Measurements from ENCODE around the gene ZNF76. TPM values are rescaled to one million over a fixed set of nuclear protein-coding genes. Genes with fewer than 3 reads are reported as not detected.

ZNF76 gene
- total RNA-seq, 1 donor from 2014 or later, result 14.8 TPM

DNA sequence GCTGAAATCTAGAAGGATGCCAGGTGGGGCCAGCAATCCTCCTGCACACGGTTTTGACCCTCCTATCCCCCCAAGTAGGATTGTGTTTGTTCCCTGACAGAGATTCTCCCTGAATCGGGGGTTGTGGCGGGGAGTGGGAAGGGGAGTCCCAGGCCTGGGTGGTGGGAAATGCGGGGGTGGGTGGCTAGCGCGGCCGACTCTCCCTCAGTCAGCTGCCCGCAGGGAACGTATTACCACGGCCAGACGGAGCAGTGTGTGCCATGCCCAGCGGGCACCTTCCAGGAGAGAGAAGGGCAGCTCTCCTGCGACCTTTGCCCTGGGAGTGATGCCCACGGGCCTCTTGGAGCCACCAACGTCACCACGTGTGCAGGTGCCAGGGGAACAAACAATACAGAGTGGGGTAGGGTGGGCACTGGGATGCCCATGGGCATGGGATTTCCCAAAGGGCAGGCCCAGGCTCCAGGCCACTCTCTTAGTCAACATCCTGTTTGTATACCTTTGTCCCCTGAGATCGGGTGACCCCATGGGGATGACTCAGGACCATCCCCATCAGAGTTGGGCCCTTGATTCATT is 16.1 kb upstream of the ZNF76 start:
- H3K4me3 Mint-ChIP-seq, result no peak overlapping the region
- H3K36me3 Mint-ChIP-seq, result peaks cover 23% of the 10 kb centered on the region
- H3K4me1 ChIP-seq, result peaks cover 8% of the 10 kb centered on the region
- H3K4me3 ChIP-seq, result no peak overlapping the region
- H3K27ac Mint-ChIP-seq, result no peak overlapping the region
- H3K79me2 ChIP-seq (ENCODE audit: low read depth), result no peaks in the 10 kb centered on the region
- H3K9me3 Mint-ChIP-seq, result no peaks in the 10 kb centered on the region
- no peaks in the 10 kb centered on the region for H3K27me3 ChIP-seq
- H3K9me3 ChIP-seq (ENCODE audit: low read depth), result no peaks in the 10 kb centered on the region
- no peaks in the 10 kb centered on the region for H3F3A ChIP-seq (ENCODE audit: low read depth)
- H4K20me1 ChIP-seq (ENCODE audit: low read depth), result peaks cover 54% of the 10 kb centered on the region
- no peak overlapping the region for H3K9ac ChIP-seq
- H3K4me1 Mint-ChIP-seq, result peaks cover 20% of the 10 kb centered on the region
- H3K36me3 ChIP-seq, result no peaks in the 10 kb centered on the region
- H3K27ac ChIP-seq, result no peak overlapping the region
- TF ChIP-seq EZH2phosphoT487 (IDR thresholded peaks at IDR 0.05), result no peak
- TF ChIP-seq, protein P1, sequence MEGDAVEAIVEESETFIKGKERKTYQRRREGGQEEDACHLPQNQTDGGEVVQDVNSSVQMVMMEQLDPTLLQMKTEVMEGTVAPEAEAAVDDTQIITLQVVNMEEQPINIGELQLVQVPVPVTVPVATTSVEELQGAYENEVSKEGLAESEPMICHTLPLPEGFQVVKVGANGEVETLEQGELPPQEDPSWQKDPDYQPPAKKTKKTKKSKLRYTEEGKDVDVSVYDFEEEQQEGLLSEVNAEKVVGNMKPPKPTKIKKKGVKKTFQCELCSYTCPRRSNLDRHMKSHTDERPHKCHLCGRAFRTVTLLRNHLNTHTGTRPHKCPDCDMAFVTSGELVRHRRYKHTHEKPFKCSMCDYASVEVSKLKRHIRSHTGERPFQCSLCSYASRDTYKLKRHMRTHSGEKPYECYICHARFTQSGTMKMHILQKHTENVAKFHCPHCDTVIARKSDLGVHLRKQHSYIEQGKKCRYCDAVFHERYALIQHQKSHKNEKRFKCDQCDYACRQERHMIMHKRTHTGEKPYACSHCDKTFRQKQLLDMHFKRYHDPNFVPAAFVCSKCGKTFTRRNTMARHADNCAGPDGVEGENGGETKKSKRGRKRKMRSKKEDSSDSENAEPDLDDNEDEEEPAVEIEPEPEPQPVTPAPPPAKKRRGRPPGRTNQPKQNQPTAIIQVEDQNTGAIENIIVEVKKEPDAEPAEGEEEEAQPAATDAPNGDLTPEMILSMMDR (IDR thresholded peaks at IDR 0.05), result no peak
- no peak for TF ChIP-seq EZH2 (IDR thresholded peaks at IDR 0.05)
- no peak overlapping the region for H3K4me2 ChIP-seq
- H3K27me3 Mint-ChIP-seq (ENCODE audit: insufficient read depth, low read depth), result peaks cover 2% of the 10 kb centered on the region
- no peak overlapping the region for H2AFZ ChIP-seq (replicated peaks)
- DNase-seq (ENCODE audit: low spot score), result no peak

DNA sequence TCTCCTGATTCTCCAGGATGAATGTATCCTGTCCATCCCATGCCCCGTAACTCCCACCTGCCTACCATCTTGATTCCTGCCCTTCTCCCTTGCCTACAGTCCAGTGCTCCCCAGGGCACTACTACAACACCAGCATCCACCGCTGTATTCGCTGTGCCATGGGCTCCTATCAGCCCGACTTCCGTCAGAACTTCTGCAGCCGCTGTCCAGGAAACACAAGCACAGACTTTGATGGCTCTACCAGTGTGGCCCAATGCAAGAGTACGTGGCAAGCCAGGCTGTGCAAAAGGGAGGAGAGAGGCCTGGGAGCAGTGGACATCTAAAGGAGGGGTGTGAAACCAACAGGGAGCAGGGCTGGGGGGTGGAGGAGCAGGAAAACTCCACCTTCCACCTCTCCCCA is 15.0 kb upstream of the ZNF76 start:
- Histone ChIP-seq H3K4me1 (peaks cover 5% of the 10 kb centered on the region), H3K79me2 (ENCODE audit: low read depth) (no peaks in the 10 kb centered on the region), H3K9me3 (ENCODE audit: low read depth) (no peaks in the 10 kb centered on the region), H4K20me1 (ENCODE audit: low read depth) (peaks cover 54% of the 10 kb centered on the region), H3K36me3 (no peaks in the 10 kb centered on the region), H3K9ac (no peak overlapping the region), H2AFZ (replicated peaks) (no peak overlapping the region), H3K4me3 (no peak overlapping the region), H3K27ac (no peak overlapping the region), H3K27me3 (no peaks in the 10 kb centered on the region), H3K4me2 (no peak overlapping the region), H3F3A (ENCODE audit: low read depth) (peaks cover 3% of the 10 kb centered on the region)
- H3K27ac Mint-ChIP-seq, result peak overlapping the region; percentile 68
- DNase-seq (ENCODE audit: low spot score), result no peak
- no peak overlapping the region for H3K4me3 Mint-ChIP-seq
- TF ChIP-seq EZH2phosphoT487 (IDR thresholded peaks at IDR 0.05) (no peak), EZH2 (IDR thresholded peaks at IDR 0.05) (no peak)
- TF ChIP-seq, protein P1 (IDR thresholded peaks at IDR 0.05), result no peak
- peaks cover 2% of the 10 kb centered on the region for H3K27me3 Mint-ChIP-seq (ENCODE audit: insufficient read depth, low read depth)
- H3K36me3 Mint-ChIP-seq, result peaks cover 28% of the 10 kb centered on the region
- peaks cover 13% of the 10 kb centered on the region for H3K4me1 Mint-ChIP-seq
- no peaks in the 10 kb centered on the region for H3K9me3 Mint-ChIP-seq

DNA sequence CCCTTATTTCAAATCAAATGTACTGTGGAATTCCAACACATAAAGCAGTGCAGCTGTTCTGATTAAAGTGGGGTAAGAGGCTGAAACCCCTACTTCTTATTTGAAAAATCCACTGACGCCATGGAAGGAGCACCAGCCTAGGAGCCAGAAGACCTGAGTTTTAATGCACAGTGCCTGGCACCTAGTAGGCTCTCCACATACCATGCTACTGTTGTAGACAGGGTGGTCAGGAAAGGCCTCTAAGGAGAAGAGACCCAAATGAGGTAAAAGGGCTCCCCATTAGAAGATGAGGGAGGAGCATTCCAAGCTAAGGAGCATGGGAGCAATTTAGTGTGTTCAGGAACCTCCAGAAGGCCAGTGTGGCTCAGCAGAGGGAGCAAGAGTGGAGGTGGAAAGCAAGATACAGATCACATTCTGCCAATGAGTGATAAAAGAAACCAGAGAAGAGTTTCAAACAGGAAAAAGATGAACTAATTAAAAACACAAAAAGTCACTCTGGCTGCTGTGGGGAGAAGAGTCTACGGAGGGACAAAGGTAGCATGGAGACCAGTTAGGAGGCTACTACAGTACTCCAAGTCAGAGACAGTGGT is 11.8 kb upstream of the ZNF76 start:
- Mint-ChIP-seq H3K4me3 (no peak overlapping the region), H3K9me3 (no peaks in the 10 kb centered on the region), H3K36me3 (peaks cover 35% of the 10 kb centered on the region), H3K27me3 (ENCODE audit: insufficient read depth, low read depth) (peaks cover 2% of the 10 kb centered on the region), H3K4me1 (peaks cover 7% of the 10 kb centered on the region), H3K27ac (no peak overlapping the region)
- Histone ChIP-seq H3K9ac (no peak overlapping the region), H3K4me2 (no peak overlapping the region), H3K36me3 (no peaks in the 10 kb centered on the region), H3K79me2 (ENCODE audit: low read depth) (no peaks in the 10 kb centered on the region), H3K27ac (no peak overlapping the region), H3K9me3 (ENCODE audit: low read depth) (no peaks in the 10 kb centered on the region), H2AFZ (replicated peaks) (no peak overlapping the region), H4K20me1 (ENCODE audit: low read depth) (peaks cover 49% of the 10 kb centered on the region), H3K4me1 (peaks cover 5% of the 10 kb centered on the region), H3F3A (ENCODE audit: low read depth) (peaks cover 5% of the 10 kb centered on the region), H3K4me3 (no peak overlapping the region), H3K27me3 (no peaks in the 10 kb centered on the region)
- TF ChIP-seq EZH2 (IDR thresholded peaks at IDR 0.05) (no peak), EZH2phosphoT487 (IDR thresholded peaks at IDR 0.05) (no peak)
- TF ChIP-seq, protein P1 (IDR thresholded peaks at IDR 0.05), result no peak
- no peak for DNase-seq (ENCODE audit: low spot score)

All from neural progenitor cell (in vitro differentiated cells).